AG20443 (cell line): ENCODE measurements around the gene ZFC3H1.
"Not testable (repeated sequence)": the region's sequence is repeated elsewhere in the genome, so short reads cannot be mapped to it uniquely, and the experiment has no call there.

Experiments
- DNase-seq: peaks from one replicate; pipeline ENCODE4 v3.0.0; 2012; ENCODE audit warnings: low spot score, mixed read lengths

The ZFC3H1 gene, protein sequence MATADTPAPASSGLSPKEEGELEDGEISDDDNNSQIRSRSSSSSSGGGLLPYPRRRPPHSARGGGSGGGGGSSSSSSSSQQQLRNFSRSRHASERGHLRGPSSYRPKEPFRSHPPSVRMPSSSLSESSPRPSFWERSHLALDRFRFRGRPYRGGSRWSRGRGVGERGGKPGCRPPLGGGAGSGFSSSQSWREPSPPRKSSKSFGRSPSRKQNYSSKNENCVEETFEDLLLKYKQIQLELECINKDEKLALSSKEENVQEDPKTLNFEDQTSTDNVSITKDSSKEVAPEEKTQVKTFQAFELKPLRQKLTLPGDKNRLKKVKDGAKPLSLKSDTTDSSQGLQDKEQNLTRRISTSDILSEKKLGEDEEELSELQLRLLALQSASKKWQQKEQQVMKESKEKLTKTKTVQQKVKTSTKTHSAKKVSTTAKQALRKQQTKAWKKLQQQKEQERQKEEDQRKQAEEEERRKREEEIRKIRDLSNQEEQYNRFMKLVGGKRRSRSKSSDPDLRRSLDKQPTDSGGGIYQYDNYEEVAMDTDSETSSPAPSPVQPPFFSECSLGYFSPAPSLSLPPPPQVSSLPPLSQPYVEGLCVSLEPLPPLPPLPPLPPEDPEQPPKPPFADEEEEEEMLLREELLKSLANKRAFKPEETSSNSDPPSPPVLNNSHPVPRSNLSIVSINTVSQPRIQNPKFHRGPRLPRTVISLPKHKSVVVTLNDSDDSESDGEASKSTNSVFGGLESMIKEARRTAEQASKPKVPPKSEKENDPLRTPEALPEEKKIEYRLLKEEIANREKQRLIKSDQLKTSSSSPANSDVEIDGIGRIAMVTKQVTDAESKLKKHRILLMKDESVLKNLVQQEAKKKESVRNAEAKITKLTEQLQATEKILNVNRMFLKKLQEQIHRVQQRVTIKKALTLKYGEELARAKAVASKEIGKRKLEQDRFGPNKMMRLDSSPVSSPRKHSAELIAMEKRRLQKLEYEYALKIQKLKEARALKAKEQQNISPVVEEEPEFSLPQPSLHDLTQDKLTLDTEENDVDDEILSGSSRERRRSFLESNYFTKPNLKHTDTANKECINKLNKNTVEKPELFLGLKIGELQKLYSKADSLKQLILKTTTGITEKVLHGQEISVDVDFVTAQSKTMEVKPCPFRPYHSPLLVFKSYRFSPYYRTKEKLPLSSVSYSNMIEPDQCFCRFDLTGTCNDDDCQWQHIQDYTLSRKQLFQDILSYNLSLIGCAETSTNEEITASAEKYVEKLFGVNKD (N-terminal part only)

DNA sequence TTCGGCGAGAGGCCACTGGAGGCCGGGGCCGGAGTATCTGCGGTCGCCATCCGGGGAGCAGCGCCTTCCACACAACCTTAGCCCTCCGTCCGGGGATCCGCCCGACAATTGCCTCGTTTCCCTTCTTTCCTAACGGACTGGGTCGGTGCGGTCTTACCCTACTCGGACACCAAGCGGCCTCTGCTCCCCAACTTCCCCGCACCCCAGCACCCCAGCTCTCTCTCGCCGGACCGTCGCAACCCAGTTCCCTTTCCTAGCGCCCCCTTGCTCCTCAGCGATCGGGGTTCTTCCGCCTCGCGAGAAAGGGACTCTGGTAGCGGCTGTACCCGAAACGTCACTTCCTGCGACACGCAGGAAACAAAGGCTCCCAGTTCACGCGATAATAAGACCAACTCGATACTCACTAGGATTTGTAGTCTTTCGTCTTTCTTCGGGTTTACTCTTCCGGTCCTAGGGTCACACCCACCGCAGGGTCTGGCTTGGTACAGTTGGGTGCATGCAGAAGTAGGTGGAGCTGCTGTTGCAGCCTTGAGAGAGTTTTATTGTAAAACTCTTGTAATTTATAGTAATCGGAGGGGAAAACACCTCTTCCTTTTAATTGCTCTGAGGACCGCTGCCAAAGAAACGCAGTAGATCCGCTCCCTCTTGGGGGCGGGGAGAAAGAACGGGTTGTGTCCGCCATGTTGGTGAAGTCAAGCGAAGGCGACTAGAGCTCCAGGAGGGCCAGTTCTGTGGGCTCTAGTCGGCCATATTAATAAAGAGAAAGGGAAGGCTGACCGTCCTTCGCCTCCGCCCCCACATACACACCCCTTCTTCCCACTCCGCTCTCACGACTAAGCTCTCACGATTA lies at the start of gene ZFC3H1, which contains the start of gene THAP2:
Gene ZFC3H1 (minus strand): TSS at position 288 of the 850 bp plus-strand sequence. CDS start 238 bp downstream, at position 50.
Gene THAP2 (plus strand): TSS at position 741 of the 850 bp plus-strand sequence. CDS start 209 bp downstream, outside the sequence.
- DNase-seq = peak; percentile 94

DNA sequence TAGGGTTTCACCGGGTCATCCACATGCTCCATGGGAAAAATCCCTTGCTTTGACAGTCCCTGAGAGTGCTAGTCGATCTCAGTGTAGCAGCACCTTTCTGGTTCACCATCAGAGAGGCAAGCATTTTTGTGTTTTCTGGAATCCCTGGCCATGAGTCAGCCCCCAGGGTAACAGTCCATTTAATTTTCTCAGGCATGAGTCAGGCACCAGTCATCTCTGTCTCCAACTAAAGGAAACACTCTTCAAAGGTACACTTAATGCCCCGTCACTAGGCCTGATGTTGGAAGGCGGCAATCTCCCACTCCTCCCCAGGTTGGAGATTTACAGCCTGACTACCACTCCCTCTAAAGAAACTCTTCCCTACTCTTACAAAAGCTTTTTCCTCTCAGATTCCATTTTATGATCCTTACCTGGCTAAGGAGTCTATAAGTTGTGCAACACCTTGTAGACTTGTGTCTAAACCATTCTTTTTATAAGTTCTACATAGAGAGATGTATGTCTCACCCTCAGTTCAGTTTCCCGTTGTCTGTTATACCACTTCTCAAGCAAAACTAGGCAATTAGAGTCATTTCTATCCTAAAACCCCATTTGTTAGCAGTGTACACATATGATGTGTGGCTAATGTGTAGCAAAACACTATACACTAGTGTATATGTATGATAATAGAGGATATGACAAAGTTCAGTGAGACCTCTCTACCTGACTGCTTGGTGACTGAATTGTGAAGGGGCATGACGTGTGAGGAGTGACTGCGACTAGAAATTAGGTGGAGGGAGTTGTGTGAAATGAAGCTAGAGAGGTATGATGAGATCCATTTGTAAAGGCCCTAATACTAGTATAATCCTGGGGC lies 46.9 kb upstream of the ZFC3H1 start:
- DNase-seq = peak; percentile 83

DNA sequence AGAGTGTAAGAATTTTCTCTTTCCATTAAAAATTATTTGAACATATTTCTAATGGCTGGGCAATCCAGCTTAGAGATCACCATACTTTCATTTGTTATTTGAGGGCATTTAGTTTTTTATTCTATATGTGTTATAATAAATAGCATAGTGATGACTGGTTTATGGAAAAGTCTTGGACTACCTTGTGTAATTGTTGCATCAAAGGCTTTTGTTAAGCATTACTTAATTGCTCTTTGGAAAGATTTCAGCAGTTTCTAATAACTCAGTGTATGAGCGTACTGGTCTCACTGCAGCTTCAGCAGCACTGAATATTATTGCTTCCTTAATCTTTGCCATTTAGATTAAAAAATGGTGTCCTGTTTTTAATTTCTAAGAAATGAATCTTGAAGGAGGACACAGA lies 45.0 kb upstream of the ZFC3H1 start:
- DNase-seq = no peak

DNA sequence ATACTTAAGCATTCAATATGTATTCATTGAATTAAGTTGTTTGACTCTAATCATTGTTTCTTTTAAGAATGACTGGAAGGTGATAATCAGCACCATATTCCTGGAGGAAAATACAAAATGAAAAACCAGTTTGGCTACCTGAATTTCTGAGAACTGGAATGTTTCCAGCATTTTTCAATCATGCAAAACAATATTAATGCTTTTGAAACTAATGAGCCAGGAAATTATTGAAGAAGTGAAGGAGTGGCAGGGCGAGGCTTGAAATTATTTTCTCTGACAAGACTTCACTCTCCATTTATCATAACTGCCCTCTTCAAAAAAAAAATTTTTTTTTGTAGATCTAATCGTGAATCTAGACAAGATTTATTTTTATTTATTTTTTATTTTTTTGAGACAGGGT lies 41.3 kb upstream of the ZFC3H1 start:
- DNase-seq = no peak

DNA sequence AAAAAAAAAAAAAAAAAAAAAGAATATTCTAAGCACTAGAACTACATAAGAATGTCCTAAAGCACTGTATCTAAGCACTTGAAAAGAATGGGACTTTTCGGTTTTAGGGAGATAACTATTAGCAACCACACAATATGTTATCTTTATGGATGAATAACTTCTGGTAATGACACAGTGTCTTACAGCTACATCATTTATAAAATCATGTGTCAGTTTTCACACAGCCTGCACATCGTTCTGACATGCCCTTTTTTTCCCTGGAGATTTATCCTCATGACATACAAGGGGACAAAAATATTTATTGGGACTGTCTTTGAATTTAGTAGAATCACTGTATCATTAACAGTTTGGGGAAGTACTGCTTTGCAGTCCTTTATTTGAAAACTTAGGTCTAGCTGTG lies 39.6 kb upstream of the ZFC3H1 start:
- DNase-seq = no peak

DNA sequence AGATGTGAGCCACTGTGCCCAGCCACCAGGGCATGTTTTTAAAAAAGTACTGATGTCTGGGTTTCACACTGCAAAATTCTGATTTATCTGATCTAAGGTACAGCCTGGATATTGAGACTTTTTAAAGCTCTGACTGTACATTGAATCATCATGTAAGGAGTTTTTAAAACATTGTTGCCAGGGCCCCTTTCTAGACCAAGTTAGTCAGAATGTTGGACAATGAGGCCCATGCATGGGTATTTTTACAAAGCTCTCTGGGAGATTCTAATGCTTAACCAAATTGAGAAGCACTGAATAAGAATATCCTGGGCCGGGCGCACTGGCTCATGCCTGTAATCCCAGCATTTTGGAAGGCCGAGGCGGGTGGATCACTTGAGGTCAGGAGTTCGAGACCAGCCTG lies 38.9 kb upstream of the ZFC3H1 start:
- no peak for DNase-seq

DNA sequence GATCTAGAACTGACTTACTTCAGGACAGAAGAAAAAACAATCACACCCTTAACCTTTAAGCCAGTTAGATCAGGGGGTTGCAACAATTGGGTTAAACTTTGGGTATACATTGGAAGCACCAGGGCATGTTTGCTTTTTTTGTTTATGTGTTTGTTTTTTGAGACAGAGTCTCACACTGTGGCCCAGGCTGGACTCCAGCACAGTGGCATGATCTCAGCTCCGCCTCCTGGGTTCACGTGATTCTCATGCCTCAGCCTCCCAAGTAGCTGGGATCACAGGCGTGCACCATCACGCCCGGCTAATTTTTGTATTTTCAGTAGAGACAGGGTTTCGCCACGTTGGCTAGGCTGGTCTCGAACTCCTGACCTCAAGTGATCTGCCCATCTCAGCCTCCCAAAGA lies 38.5 kb upstream of the ZFC3H1 start:
- DNase-seq = not testable (repeated sequence)

DNA sequence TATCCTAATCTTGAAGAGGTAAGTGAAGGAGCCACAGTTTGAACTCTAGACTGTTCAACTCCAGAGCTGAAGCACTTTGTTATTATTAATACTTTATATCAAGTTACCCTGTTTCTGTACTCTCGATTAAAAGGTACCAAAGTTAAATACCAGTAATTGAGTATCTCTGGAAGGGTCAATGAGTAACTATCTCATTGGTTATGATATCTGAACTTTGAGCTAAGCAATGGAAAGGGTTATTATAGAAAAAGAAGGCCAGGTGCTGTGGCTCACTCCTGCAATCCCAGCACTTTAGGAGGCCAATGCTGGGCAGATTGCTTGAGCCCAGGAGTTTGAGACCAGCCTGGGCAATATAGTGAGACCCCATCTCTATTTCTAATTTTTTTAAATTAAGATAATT lies 32.1 kb upstream of the ZFC3H1 start:
- no peak for DNase-seq

DNA sequence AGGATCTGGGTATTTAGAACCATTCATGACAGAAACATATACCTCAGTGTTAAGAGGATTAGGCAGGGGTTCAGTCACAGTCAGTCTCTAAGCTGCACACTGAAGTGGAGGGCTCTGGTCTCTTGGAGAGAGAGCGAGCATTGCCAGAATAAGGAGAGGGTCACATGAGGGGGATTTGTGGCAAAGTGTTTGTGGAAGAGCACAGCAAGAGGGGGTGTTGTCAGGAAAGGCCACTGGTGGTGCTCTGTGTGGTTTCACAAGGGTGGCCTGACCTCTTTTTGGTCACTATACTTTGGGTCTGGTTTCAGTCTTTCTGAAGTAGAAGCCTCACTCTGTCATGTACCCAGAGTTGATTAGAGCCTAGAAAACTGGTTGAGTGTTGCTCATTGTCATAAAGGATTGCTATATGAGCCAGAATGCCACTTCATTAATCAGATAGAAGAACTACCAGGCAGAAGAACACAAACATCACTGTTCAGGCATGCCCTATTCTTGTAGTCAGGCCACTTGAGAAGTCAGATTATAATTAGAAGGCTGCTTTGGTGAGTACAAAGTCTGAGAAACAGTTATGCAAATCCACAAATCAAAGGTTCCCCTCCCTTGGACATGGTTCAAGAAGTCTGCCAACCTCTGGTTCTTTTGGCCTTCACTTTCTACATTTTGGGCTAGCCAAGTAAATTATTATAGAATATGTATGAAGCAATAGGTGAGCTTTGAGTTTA lies 30.6 kb upstream of the ZFC3H1 start:
- DNase-seq = no peak

DNA sequence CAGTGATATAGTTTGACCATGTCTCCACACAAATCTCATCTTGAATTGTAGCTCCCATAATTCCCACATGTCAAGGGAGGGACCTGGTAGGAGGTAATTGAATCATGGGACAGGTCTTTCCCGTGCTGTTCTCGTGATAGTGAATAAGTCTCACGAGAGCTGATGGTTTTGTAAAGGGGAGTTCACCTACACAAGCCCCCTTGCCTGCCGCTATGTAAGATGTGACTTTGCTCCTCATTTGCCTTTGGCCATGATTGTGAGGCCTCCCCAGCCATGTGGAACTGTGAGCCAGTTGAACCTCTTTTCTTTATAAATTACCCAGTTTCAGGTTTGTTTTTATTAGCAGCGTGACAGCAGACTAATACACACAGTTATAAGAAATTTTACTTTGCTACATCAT lies 30.0 kb upstream of the ZFC3H1 start:
- not testable (repeated sequence) for DNase-seq

DNA sequence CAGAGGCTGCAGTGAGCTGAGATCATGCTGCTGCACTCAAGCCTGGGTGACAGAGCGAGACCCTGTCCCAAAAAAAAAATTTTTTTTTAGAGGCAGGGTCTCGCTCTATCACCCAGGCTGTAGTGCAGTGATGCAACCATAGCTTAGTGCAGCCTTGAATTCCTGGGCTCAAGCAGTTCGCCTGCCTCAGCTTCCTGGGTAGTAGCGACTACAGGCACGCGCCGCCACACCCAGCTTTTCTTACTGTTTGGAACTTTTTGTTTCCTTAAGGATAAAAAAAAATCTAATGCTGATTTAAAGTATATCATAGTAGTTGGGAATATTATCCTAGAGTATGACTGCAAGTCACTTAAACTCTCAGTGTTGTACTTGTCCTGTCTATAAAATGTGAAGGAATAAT lies 29.5 kb upstream of the ZFC3H1 start:
- no peak for DNase-seq

DNA sequence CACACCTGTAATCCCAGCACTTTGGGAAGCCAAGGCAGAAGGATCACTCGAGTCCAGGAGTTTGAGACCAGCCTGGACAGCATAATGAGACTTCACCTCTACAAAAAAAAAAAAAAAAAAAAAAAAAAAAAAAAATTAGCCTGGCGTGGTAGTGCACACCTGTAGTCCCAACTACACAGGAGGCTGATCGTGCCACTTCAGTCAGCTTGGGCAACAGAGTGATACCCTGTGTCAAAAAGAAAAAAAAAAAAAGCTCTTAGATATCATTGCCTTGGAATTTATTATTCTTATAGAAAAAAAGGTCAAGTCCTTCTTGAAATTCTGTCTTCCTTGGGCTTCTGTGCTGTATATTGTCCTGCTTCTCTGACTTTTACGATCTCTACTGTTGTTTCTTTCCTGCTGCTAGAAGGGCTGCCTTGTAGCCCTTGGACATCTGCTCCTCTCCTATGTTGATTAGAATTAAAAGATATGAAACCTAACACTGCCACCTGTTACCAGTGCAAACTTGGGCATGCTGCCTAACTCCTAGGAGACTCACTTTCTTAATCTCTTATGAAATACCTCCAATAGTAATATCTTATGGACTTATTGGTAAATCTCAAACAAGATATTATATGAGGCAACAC lies 28.0 kb upstream of the ZFC3H1 start:
- DNase-seq = no peak

DNA sequence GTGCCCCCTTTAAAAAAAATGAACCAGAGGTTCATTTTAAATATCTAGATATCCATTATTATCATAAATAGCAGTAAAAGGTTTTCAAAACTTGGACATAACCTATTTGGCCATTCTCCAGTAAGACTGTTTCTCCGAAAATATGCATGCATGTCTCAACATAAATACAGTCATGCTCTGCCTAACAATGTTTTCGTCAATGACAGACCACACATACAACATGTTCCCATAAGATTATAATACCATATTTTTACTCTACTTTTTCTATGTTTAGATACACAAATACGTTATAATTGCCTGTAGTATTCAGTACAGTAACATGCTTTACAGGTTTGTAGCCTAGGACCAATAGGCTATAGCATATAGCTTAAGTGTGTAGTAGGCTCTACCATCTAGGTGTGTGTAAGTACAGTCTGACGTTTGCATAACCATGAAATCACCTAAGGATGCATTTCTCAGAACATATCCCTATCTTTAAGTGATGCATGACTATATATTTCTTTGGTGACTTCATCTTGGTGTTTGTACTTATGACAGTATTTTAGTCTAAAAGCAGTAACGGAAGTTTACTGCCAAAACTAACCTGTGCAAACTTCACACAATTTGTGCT lies 25.4 kb upstream of the ZFC3H1 start:
- no peak for DNase-seq

DNA sequence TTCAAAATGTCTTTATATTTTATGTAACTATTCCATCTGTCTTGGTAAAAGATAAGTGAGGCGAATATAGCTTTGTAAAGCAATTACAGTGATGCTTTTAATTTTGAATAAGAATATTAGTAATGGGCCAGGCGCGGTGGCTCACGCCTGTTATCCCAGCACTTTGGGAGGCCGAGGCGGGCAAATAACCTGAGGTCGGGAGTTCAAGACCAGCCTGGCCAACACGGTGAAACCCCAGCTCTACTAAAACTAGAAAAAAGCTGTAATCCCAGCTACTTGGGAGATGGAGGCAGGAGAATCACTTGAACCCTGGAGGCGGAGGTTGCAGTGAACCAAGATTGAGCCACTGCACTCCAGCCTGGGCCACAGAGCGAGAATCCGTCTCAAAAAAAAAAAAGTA lies 23.5 kb upstream of the ZFC3H1 start:
- not testable (repeated sequence) for DNase-seq

DNA sequence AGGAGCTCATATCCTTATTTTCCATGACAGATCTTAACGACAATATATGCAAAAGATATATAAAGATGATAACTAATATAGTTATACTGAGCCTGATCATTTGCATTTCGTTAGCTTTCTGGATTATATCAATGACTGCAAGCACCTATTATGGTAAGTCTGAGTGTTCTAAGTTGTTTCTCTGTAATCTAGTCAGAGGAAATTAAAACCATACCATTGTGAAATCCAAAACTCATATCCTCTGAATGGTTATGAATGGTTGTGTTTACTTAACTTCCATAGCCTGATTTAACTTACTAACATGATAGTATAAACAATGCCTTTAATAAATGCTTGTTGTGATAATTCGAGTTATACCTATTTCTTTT lies 23.0 kb upstream of the ZFC3H1 start:
- no peak for DNase-seq

DNA sequence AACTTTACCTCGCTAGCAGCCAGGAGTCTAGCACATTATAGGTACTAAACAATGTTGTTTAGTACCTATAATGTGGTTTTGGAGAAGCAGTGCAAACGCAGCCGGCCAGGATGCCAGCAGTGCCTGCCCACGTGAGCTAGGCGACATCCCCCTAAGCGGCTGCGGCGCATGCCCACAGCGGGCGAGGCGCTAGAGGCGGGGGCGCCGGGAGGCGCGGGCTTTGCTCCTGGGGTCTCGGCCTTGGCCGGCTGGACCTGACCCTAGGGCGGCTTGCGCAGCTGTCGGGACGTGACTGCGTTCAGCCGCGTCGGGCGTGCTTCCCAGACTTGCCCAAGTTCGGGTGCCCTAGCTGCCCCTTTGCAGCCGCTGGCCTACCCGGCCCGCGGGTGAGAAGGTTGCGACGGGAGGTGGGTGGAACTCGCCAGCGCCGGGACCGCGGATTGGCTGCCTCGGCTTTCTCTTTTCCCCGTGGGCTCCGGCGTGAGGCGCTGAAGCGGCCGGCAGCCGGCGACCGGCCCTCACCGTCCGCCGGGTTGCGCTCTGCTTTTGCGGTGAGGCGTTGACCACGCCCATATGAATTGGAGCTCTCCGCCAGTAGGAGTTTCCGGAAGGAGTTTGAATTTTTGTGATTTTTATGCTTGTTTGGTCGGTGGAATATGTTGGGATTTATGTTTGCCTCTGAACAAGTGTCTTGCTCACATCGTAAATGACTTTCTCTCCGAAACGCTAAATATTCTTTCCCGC lies 22.4 kb upstream of the ZFC3H1 start, which contains the start of gene TMEM19:
Gene TMEM19 (plus strand): TSS at position 169 of the 744 bp plus-strand sequence. CDS start 599 bp downstream, outside the sequence.
- DNase-seq = peak; percentile 96

DNA sequence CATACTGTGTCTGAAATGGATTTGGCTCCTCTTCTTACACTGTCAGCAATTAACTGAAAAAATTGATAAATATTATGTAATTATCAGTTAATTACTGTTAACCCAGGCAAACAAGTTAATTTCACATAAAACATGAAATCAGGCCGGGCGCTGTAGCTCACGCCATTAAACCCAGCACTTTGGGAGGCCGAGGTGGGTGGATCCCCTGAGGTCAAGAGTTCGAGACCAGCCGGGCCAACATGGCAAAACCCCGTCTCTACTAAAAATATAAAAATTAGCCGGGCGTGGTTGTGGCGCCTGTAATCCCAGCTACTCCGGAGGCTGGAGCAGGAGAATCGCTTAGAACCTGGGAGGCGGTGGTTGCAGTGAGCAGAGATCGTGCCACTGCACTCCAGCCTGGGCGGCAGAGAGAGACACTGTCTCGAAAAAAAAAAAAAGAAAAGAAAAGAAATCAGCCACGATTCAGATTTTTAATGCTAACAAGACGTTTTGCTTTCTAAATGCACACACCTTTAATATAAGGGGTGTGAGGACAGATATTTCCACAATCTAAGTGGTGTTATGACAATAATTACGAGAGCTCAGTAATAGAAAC lies 21.8 kb upstream of the ZFC3H1 start:
- no peak for DNase-seq
